Subcutaneous adipose tissue (tissue), 4 donors: Measurements from ENCODE around the gene NACC1. TPM values are rescaled to one million over a fixed set of nuclear protein-coding genes. Genes with fewer than 3 reads are reported as not detected.

Experiments used
- total RNA-seq, 4 donors: library from RNA; depleted of rRNA; stranded (reverse); fragments of >200 nt; gene quantifications; one replicate each; pipeline ENCODE4 v1.1.0, GENCODE V29; 2016
- TF ChIP-seq, protein P1 (sequence below): fragments of 450-650 bp; IDR thresholded peaks from one replicate; pipeline ENCODE4 v1.5.1; 2016; ENCODE audit warnings: low read depth, mild to moderate bottlenecking, control low read depth, antibody characterized with exemption, moderate library complexity

The NACC1 gene
- 10 to 100 TPM in 2 of 4 donors, 1 to 10 TPM in 2; 8.5 to 13.6 (median 9.7) TPM for total RNA-seq

GRCh38 chr19:13117772-13118423 lies at the start of gene NACC1:
TSS of gene NACC1 (plus strand) at chr19:13118264. CDS start at chr19:13135208, 16,944 bp downstream.
- TF ChIP-seq, protein P1, sequence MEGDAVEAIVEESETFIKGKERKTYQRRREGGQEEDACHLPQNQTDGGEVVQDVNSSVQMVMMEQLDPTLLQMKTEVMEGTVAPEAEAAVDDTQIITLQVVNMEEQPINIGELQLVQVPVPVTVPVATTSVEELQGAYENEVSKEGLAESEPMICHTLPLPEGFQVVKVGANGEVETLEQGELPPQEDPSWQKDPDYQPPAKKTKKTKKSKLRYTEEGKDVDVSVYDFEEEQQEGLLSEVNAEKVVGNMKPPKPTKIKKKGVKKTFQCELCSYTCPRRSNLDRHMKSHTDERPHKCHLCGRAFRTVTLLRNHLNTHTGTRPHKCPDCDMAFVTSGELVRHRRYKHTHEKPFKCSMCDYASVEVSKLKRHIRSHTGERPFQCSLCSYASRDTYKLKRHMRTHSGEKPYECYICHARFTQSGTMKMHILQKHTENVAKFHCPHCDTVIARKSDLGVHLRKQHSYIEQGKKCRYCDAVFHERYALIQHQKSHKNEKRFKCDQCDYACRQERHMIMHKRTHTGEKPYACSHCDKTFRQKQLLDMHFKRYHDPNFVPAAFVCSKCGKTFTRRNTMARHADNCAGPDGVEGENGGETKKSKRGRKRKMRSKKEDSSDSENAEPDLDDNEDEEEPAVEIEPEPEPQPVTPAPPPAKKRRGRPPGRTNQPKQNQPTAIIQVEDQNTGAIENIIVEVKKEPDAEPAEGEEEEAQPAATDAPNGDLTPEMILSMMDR = no peak

GRCh38 chr19:13069415-13070359 lies 48.4 kb upstream of the NACC1 start:
- TF ChIP-seq, protein P1 = no peak

DNA sequence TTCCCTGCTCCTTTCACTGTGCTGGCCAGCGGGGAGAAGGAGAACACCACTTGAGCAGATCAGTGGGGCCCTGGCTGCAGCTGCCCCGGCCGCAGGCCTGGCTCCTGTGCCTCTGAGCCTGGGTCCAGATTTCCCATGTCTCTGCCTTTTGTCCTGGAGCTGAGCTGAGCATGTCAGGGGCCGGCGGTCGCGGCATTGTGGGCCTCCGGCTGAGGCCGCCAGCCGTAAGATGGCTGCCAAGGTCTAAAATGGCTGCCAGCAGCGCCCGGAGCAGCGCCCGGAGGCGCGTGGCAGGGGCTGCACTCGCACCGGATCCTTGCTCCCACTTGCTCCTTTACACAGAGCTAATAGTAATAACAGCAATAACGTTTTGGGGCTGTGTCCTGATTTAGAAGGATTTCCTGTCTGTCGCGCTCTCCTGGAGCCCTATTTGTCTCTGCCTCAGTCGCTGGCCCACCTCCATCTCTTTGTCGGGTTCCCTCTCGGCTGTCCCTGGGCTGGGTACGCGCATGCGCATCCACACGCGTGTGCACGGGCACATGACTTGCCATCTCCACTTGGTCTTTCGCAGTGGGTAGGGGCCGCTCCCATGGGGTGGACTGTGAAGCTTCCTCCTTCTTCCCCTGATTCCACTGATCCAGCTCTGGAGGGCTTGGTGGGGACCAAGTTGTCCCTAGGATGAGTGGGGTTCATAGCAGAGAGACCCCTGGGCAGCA lies 47.5 kb upstream of the NACC1 start:
- TF ChIP-seq, protein P1 = no peak

DNA sequence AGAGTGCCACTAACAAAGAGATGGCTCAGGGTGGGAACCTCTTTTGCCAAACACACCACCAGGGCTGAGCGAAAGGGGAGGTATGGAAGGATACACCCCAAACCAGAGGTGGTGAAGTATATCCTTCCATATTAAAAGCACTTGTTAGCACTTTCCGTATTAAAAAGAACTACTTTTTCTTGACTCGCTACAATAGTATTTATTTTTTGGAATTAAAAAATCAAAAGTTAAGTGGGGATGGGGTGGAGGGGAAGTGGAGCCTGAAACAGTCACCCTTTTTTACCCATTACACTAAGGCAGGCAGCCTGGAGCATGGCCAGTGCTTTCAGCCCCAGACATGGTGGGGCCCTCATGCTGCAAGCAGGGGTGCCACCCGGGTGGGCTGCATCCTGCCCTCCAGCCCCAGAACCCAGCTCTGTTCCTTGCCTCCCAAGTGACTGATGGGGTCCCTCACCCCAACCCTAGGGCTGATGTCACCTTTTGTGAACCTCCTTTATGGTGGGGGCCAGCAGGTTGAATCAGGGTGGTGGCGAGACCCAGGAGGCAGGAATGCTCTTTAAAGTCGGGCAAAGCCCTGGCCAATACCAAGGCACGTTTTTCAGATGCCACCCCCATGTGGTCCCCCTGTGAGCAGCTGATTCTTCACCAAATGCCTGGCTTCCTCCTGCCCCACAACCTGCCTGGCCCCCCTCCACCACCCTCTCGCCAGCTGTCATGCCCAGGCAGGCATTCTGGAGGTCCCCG lies 46.4 kb upstream of the NACC1 start:
- TF ChIP-seq, protein P1 = no peak

DNA sequence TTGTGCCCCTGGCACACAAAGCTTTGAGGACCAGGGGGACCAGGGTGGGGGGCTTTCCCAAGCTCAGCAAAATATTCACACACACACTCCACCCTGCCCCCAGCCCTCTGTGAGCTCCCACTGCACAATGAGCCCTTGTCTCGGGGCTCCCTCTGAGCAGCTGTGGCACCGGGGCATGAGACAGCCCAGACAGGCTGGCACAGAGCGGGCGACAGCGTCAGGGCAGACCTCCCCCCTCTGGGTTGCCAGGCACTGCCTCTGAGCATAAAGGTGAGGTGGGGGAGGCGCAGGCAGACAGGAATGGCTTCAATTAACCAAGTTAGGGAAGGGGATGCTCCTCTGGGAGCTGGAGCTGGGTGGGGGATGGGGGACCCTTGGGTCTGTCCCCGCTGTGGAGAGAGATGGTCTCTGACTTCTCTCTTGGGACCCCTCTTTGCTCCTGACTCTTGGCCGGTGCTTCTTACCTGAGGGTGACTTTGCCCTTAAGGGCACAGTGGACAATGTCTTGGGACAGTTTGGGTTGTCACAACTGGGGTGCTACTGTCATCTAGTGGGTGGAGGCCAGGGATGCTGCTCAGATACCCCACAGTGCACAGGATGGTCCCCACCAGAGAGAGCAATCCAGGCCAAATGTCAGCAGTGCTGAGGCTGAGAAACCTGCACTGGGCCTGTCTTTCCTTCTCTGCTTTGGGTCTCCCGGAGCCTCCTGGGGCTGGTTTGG lies 45.7 kb upstream of the NACC1 start:
- TF ChIP-seq, protein P1 = no peak

- TF ChIP-seq, protein P1 = no peak
These were observed 44.8 kb upstream of the NACC1 start for GRCh38 chr19:13073263-13073662.
